Kidney (tissue), 14 donors: ENCODE results near the gene RNF149. TPM values are rescaled to one million over a fixed set of nuclear protein-coding genes. Genes with fewer than 3 reads are reported as not detected.
"Not testable (repeated sequence)": the region's sequence is repeated elsewhere in the genome, so short reads cannot be mapped to it uniquely, and the experiment has no call there.

Source experiments
- DNase-seq, 5 donors: peaks; one replicate each; pipeline ENCODE4 v3.0.0-alpha.2; 2013 to 2020
- FAIRE-seq: peaks from 2 replicates; lab custom pipeline; 2012; peaks lifted over from hg19 to GRCh38; lab: Jason Lieb, UNC
- H3K27ac ChIP-seq, 2 donors: one replicate each; pipeline ENCODE4 v1.7.0; 2013; ENCODE audit warnings: low read depth in 2 of 2, low read length in 2 of 2, inconsistent platforms in 1 of 2
- H3K27me3 ChIP-seq: one replicate; pipeline ENCODE4 v1.7.1; 2013; ENCODE audit warnings: low read length, inconsistent platforms; ENCODE audit not compliant: control insufficient read depth, insufficient read depth
- H3K36me3 ChIP-seq, 3 donors: one replicate each; pipeline versions ENCODE4 v1.7.0 to v1.7.1; 2013; ENCODE audit warnings: low read length in 3 of 3, control low read depth in 1 of 3, inconsistent platforms in 1 of 3; ENCODE audit not compliant: insufficient read depth in 3 of 3, control insufficient read depth in 2 of 3
- H3K4me1 ChIP-seq, 3 donors: one replicate each; pipeline versions ENCODE4 v1.7.0 to v1.7.1; 2013; ENCODE audit warnings: low read length in 3 of 3, inconsistent platforms in 1 of 3, low read depth in 1 of 3; ENCODE audit not compliant: control insufficient read depth in 2 of 3, insufficient read depth in 2 of 3
- H3K4me3 ChIP-seq, 3 donors: one replicate each; pipeline versions ENCODE4 v1.7.0 to v1.8.1; 2013; ENCODE audit warnings: low read length in 3 of 3, control low read depth in 1 of 3, inconsistent platforms in 1 of 3
- H3K9ac ChIP-seq, 3 donors: one replicate each; pipeline versions ENCODE4 v1.7.0 to v1.7.1; 2013; ENCODE audit warnings: low read length in 3 of 3, control low read depth in 1 of 3, inconsistent platforms in 1 of 3
- H3K9me3 ChIP-seq, 3 donors: one replicate each; pipeline versions ENCODE4 v1.7.0 to v1.7.1; 2013; ENCODE audit warnings: low read length in 3 of 3, control low read depth in 1 of 3, inconsistent platforms in 1 of 3; ENCODE audit not compliant: control insufficient read depth in 2 of 3, insufficient read depth in 1 of 3
- intact Hi-C: fragments of 100-400 bp; cut with DNase I; formaldehyde crosslinking; loops from one replicate; pipeline ENCODE4 v1.11.1; 2022
- polyA plus RNA-seq: library from polyadenylated mRNA; stranded (reverse); fragments of 350-450 nt; fragmentation: Illumina TruSeq; extraction: RNeasy Lipid Tissue Mini Kit (QIAGEN cat#74804); gene quantifications from one replicate; pipeline ENCODE4 v1.2.3, GENCODE V29; 2014; ENCODE audit warnings: low read depth, low replicate concordance; ENCODE audit not compliant: insufficient read depth
- total RNA-seq: library from RNA; stranded (reverse); fragmentation: NEBNext Ultra II Directional; extraction: Animal tissue kit (Norgen Biotek cat#: 25700); gene quantifications from one replicate; pipeline ENCODE4 v1.2.1, GENCODE V29; 2021
- TF ChIP-seq, protein P1 (sequence below): IDR thresholded peaks from 3 replicates; pipeline ENCODE4 v1.5.1; 2012; ENCODE audit warnings: mild to moderate bottlenecking, moderate library complexity, borderline replicate concordance; ENCODE audit not compliant: insufficient read depth; ENCODE audit errors: extremely low read depth
- donor health status: control.
- donor health status: control.
- donor health status: control.
- donor health status: control.
- donor health status: control.
- donor health status: DM: yes; HTN: yes; CAD: no.
- donor health status: Normal renal cell carcinoma (clear cell type).

Gene RNF149
- total and polyA plus RNA-seq, 2 donors from 2014 or later, result 30.1 to 75.8 TPM

DNA sequence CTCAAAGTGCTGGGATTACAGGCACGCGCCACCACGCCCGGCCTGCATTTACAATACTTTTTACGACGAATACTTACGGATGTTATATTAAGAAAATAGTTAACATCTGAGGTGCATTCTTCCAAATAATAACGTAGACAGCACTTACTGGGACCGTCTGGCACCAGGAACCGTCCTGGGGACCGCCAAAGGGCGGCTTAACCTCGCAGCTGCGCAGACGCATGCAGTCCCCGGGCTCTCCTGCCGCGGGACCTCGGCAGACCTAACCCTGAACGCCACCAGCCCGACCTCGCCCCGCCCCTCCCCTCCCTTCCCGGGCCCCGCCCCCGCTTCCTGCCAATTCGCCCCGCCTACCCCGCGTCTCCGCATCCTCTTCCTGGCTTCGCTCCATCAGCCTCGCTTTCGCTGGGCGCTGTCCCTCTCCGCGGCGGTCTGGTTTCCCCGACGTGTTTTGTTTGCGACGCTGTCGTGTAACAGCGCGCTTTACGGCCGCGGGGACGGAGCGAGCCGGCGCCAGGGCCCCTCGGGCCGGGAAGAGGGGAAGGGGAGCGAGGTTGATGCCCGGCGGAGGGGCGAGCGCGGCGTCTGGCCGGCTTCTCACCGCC, 56.0 kb downstream of the RNF149 start, which contains the start of gene CNOT11:
TSS of gene CNOT11 (plus strand) at position 479 of the 605 bp plus-strand sequence. CDS start at position 558, 79 bp downstream.
- intact Hi-C loops, result no loop called here
- FAIRE-seq, result no peak

DNA sequence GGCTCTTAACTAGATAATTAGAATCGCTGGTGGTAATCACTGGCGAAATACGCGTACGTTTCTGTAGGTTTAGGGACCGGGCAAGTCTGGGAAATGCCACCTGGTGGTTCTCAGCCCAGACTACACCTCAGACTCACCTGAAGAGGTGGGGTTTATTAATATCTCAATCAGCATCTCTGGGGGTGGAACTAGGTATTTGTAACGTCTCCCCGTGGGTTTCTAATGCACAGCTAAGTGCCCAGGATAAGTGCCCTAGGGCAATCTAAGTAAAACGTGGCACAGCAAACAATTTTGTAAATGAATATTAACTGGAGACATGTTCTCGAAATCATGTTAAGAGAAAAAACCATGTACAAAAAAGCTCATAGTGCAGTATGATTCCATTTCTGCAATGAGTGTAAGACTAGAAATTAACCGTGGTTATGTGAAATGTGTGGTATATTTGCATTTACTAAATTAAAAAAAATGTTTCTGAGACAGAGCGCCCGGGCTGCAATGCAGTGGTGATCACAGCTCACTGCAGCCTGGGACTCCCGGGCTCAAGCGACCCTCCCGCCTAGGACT, 56.6 kb downstream of the RNF149 start:
- DNase-seq, result peak in 4 of 5 donors; percentile 55 to 73 (median 73)
- peaks cover 4 to 13% (median 12%) of the 10 kb centered on the region in 3 donors for H3K4me1 ChIP-seq
- H3K9me3 ChIP-seq, result no peaks in the 10 kb centered on the region
- peak overlapping the region; percentile 82 to 88 for H3K27ac ChIP-seq
- peak overlapping the region; percentile 86 to 97 (median 92) for H3K4me3 ChIP-seq
- H3K36me3 ChIP-seq, result no peaks in the 10 kb centered on the region
- H3K9ac ChIP-seq, result peak overlapping the region; percentile 77 to 80 (median 78)
- intact Hi-C loops, result no loop called here
- H3K27me3 ChIP-seq, result no peaks in the 10 kb centered on the region
- no peak for FAIRE-seq
- TF ChIP-seq, protein P1, sequence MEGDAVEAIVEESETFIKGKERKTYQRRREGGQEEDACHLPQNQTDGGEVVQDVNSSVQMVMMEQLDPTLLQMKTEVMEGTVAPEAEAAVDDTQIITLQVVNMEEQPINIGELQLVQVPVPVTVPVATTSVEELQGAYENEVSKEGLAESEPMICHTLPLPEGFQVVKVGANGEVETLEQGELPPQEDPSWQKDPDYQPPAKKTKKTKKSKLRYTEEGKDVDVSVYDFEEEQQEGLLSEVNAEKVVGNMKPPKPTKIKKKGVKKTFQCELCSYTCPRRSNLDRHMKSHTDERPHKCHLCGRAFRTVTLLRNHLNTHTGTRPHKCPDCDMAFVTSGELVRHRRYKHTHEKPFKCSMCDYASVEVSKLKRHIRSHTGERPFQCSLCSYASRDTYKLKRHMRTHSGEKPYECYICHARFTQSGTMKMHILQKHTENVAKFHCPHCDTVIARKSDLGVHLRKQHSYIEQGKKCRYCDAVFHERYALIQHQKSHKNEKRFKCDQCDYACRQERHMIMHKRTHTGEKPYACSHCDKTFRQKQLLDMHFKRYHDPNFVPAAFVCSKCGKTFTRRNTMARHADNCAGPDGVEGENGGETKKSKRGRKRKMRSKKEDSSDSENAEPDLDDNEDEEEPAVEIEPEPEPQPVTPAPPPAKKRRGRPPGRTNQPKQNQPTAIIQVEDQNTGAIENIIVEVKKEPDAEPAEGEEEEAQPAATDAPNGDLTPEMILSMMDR, result peak; percentile 34

More for the DNA sequence above, 56.0 kb downstream of the RNF149 start, which contains the start of gene CNOT11:
- Histone ChIP-seq H3K27ac (peak within 1 kb of the TSS; percentile 87 to 88), H3K36me3 (no peaks in the 10 kb centered on the region), H3K4me3 (peak within 1 kb of the TSS; percentile 92 to 98 (median 97)), H3K9ac (peak within 1 kb of the TSS; percentile 79 to 99 (median 89)), H3K4me1 (peaks cover 4 to 13% (median 12%) of the 10 kb centered on the region in 3 donors), H3K27me3 (no peaks in the 10 kb centered on the region), H3K9me3 (no peaks in the 10 kb centered on the region)
- TF ChIP-seq, protein P1, result no peak
- peak; percentile 99 to 100 (median 99) for DNase-seq

DNA sequence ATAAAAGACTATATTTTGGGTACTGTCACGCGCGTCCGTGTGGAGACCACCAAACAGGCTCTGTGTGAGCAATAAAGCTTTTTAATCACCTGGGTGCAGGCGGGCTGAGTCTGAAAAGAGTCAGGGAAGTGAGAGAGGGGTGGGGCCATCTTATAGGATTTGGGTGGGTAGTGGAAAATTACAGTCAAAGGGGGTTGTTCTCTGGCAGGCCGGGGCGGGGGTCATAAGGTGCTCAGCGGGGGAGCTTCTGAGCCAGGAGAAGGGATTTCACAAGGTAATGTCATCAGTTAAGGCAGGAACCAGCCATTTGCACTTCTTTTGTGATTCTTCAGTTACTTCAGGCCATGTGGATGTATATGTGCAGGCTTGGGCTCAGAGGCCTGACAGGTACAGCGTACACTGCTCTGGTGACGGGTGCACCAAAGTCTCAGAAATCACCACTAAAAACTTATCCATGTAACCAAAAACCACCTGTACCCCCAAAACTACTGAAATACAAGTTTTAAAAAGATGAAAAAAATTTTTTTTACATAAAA, 57.2 kb downstream of the RNF149 start:
- intact Hi-C loops, H3K27ac ChIP-seq: not testable (repeated sequence)

DNA sequence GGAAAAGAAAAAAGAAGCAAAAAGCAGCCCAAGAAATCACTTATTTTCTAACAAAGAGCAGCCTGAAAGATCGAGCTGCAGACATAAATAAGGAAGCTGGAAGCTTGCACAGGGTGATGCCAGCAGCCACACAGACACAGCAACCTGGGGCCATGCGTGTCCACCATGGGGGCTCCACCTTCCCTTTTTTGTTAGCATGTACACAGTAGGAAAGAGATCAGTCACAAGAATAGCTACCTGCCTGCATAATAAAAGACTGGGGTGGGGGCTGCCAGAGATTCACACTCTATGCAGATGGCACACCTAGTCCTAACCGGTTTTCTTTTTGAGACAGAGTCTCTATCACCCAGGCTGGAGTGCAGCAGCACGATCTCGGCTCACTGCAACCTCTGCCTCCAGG, 58.7 kb downstream of the RNF149 start:
- H3K27ac ChIP-seq, result no peak overlapping the region
- H3K4me1 ChIP-seq, result peaks cover 4 to 13% (median 12%) of the 10 kb centered on the region in 3 donors
- TF ChIP-seq, protein P1, result no peak
- H3K27me3 ChIP-seq, result no peaks in the 10 kb centered on the region
- no peak overlapping the region for H3K4me3 ChIP-seq
- H3K9ac ChIP-seq, result no peak overlapping the region
- no peak for DNase-seq
- no peaks in the 10 kb centered on the region for H3K36me3 ChIP-seq
- no peaks in the 10 kb centered on the region for H3K9me3 ChIP-seq
- no peak for FAIRE-seq
- intact Hi-C loops, result no loop called here

More for the DNA sequence above, 57.2 kb downstream of the RNF149 start:
- H3K9ac ChIP-seq, H3K9me3 ChIP-seq, H3K27me3 ChIP-seq, H3K4me3 ChIP-seq, H3K36me3 ChIP-seq, FAIRE-seq: not testable (repeated sequence)
- peaks cover 4 to 13% (median 12%) of the 10 kb centered on the region in 3 donors for H3K4me1 ChIP-seq
- peak in 1 of 5 donors; percentile 53 for DNase-seq

DNA sequence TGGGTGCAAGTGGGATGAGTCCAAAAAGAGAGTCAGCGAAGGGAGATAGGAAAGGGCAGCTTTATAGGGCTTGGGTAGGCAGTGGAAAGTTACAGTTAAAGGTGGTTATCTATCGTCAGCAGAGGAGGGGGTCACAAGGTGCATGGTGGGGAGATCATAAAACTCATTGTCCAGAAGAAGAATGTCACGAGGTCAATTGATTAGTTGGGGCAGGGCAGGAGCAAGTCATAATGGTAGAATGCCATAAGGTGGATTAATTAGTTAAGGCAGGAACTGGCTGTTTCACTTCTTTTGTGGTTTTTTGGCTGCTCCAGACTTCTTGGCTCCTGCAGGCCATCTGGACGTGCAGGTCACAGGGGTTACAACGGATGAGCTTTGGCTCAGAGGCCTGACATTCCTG, 59.7 kb downstream of the RNF149 start:
- DNase-seq, H3K27me3 ChIP-seq, H3K27ac ChIP-seq, H3K36me3 ChIP-seq, FAIRE-seq, H3K9ac ChIP-seq, H3K9me3 ChIP-seq, intact Hi-C loops, H3K4me1 ChIP-seq, H3K4me3 ChIP-seq: not testable (repeated sequence)

DNA sequence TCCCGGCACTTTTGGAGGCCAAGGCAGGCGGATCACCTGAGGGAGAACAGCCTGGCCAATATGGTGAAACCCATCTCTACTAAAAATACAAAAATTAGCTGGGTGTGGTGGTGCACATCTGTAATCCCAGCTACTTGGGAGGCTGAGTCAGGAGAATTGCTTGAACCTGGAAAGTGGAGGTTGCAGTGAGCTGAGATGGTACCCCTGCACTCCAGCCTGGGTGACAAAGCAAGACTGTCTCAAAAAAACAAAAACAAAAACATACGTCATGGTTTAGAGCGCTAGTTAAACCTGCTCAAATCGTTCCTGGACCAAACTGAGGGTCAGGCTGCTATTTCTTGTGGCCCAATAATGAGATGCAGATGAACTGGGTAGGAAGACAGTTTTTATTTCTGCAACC, 63.0 kb downstream of the RNF149 start:
- H3K9ac ChIP-seq, H3K4me3 ChIP-seq, H3K9me3 ChIP-seq, H3K27me3 ChIP-seq, H3K4me1 ChIP-seq, FAIRE-seq, DNase-seq, H3K36me3 ChIP-seq, intact Hi-C loops, H3K27ac ChIP-seq: not testable (repeated sequence)
